Measurements from ENCODE around the gene ARID5A. TPM values are rescaled to one million over a fixed set of nuclear protein-coding genes. Genes with fewer than 3 reads are reported as not detected.

Gene ARID5A
- total RNA-seq, 4 donors from 2014 or later = 40.0 to 98.5 (median 53.9) TPM

DNA sequence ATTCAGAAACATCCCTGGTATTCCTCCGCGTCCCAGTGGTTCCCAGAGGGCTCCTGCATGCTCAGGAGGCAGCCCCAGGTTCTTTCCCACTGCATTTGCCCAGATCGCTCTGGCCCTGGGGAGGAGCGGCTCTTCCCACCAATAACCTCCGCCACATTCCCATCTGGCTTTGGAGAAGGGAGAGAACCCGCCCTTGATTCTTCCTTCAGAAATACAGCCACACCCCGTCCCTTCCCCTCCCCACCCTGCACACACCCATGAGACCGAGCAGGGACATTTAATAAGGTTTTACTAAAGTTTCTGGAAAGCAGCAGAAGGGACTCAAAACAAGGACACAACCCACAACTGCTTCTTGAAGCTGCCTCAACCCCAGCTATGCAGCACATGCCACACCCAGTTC, 21.9 kb downstream of the ARID5A start:
- ATAC-seq = no peak
- 80 to 93% methylated on average over 3 to 4 of the region's 8 CpGs for WGBS, 2 donors (ENCODE audit: low coverage in 1 of 2)
- Histone ChIP-seq H3K9me3 (no peaks in the 10 kb centered on the region), H3K27me3 (no peaks in the 10 kb centered on the region), H3K36me3 (no peaks in the 10 kb centered on the region), H3K4me3 (no peak overlapping the region), H3K4me1 (peaks cover 0 to 13% (median 5%) of the 10 kb centered on the region in 3 donors), H3K27ac (no peak overlapping the region)
- TF ChIP-seq EP300 (IDR thresholded peaks at IDR 0.05) (no peak), POLR2AphosphoS5 (IDR thresholded peaks at IDR 0.05) (no peak), POLR2A (IDR thresholded peaks at IDR 0.05) (no peak)
- TF ChIP-seq, protein P1, sequence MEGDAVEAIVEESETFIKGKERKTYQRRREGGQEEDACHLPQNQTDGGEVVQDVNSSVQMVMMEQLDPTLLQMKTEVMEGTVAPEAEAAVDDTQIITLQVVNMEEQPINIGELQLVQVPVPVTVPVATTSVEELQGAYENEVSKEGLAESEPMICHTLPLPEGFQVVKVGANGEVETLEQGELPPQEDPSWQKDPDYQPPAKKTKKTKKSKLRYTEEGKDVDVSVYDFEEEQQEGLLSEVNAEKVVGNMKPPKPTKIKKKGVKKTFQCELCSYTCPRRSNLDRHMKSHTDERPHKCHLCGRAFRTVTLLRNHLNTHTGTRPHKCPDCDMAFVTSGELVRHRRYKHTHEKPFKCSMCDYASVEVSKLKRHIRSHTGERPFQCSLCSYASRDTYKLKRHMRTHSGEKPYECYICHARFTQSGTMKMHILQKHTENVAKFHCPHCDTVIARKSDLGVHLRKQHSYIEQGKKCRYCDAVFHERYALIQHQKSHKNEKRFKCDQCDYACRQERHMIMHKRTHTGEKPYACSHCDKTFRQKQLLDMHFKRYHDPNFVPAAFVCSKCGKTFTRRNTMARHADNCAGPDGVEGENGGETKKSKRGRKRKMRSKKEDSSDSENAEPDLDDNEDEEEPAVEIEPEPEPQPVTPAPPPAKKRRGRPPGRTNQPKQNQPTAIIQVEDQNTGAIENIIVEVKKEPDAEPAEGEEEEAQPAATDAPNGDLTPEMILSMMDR (IDR thresholded peaks at IDR 0.05) = no peak

DNA sequence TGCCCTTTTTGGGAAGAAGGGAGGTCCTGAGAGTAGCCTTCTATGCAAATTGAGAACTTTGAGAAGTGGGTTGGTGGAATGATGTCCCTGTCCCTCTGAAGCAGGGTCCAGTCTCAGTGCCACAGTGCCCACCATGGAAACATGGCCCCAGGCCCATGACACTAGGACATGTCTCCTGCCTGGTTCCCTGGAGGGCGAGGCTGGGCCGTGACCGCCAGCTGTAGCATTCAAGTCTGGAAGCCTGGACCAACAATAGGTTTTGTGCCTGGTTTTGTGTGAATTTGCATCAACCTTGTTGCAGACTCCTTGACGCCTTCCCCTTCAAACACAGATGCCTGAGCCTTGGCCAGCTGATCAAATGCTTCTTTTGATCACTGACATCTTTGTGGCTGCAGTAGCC, 27.5 kb downstream of the ARID5A start:
- Histone ChIP-seq H3K9me3 (no peaks in the 10 kb centered on the region), H3K4me3 (no peak overlapping the region), H3K27ac (no peak overlapping the region), H3K27me3 (no peaks in the 10 kb centered on the region), H3K36me3 (no peaks in the 10 kb centered on the region), H3K4me1 (no peaks in the 10 kb centered on the region)
- WGBS, 2 donors (ENCODE audit: low coverage in 1 of 2) = no CpG with 5 or more reads among the region's 4 CpGs
- TF ChIP-seq, protein P1 (IDR thresholded peaks at IDR 0.05) = no peak
- TF ChIP-seq POLR2AphosphoS5 (IDR thresholded peaks at IDR 0.05) (no peak), POLR2A (IDR thresholded peaks at IDR 0.05) (no peak), EP300 (IDR thresholded peaks at IDR 0.05) (no peak)
- ATAC-seq = no peak

DNA sequence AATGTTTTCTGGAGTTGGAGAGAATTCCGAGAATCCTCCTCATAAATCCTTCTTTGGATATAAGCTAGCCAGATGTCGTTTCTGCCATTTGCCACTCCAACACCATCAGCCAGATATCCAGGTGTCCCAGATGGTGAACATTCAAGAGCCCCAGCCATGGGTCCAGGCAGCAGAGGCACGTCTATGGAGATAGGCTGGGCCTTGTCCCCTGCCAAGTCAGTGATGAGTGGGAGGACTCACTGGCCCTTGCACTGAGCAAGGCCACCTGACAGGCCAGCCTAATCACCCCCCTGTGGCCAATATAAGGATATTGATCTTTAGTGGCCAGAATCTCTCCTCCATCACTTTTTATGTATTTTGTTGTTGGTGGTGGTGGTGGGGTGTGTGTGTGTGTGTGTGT, 28.0 kb downstream of the ARID5A start:
- TF ChIP-seq, protein P1 (IDR thresholded peaks at IDR 0.05) = no peak
- TF ChIP-seq EP300 (IDR thresholded peaks at IDR 0.05) (no peak), POLR2AphosphoS5 (IDR thresholded peaks at IDR 0.05) (no peak), POLR2A (IDR thresholded peaks at IDR 0.05) (no peak)
- ATAC-seq = no peak
- H3K27me3 ChIP-seq = no peaks in the 10 kb centered on the region
- no peaks in the 10 kb centered on the region for H3K9me3 ChIP-seq
- 80% methylated on average over 1 to 2 of the region's 3 CpGs for WGBS, 2 donors (ENCODE audit: low coverage in 1 of 2)
- H3K4me1 ChIP-seq = no peaks in the 10 kb centered on the region
- H3K27ac ChIP-seq = no peak overlapping the region
- no peaks in the 10 kb centered on the region for H3K36me3 ChIP-seq
- H3K4me3 ChIP-seq = no peak overlapping the region

DNA sequence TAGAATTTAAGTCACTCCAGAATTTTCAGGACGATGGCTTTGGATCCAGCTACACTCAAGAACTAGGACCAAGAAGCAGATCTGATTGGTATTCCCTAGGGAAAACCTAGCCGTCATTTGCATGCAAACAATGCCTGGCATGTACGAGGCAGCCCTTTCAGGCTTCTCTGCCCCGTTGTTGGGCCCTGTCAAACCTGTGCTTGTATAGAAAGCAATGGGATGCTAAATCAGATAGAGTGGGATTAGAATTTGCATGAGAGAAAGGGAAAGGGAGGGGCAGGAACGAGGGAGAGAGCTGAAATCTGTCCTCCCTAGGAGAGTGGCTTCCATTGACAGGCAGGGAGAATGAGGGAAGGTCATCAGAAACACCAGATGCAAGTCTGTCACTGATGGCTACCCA, 28.6 kb downstream of the ARID5A start:
- WGBS, 2 donors (ENCODE audit: low coverage in 1 of 2) = 70% methylated on average over 5 of the region's 5 CpGs; no CpG with 5 or more reads in 1 of the 2 donors

DNA sequence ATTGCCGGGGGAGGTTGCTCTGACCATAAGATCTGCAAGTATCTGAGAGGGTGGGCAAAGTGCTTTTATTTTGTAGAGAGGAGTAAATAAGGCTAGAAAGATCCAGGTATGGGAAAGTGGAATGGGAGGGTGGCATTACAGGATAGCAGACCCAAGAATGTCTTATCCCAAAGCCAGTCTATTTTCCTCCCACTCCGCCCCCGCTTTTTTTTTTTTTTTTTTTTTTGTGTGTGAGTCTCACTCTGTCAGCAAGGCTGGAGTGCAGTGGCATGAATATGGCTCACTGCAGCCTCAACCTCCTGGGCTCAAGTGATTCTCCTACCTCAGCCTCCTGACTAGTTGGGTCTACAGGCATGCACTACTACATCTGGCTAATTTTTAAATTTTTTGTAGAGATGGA, 31.5 kb downstream of the ARID5A start:
- no peak for ATAC-seq
- TF ChIP-seq, protein P1 (IDR thresholded peaks at IDR 0.05) = no peak
- TF ChIP-seq POLR2A (IDR thresholded peaks at IDR 0.05) (no peak), EP300 (IDR thresholded peaks at IDR 0.05) (no peak), POLR2AphosphoS5 (IDR thresholded peaks at IDR 0.05) (no peak)
- Histone ChIP-seq H3K27ac (no peak overlapping the region), H3K9me3 (no peaks in the 10 kb centered on the region), H3K4me3 (no peak overlapping the region), H3K4me1 (no peaks in the 10 kb centered on the region), H3K27me3 (no peaks in the 10 kb centered on the region), H3K36me3 (no peaks in the 10 kb centered on the region)
- WGBS, 2 donors (ENCODE audit: low coverage in 1 of 2) = 85 to 90% methylated on average over 3 of the region's 3 CpGs

More for the DNA sequence above, 28.6 kb downstream of the ARID5A start:
- Histone ChIP-seq H3K36me3 (no peaks in the 10 kb centered on the region), H3K4me3 (no peak overlapping the region), H3K9me3 (no peaks in the 10 kb centered on the region), H3K4me1 (no peaks in the 10 kb centered on the region), H3K27ac (no peak overlapping the region), H3K27me3 (no peaks in the 10 kb centered on the region)
- TF ChIP-seq POLR2AphosphoS5 (IDR thresholded peaks at IDR 0.05) = no peak
- TF ChIP-seq, protein P1 (IDR thresholded peaks at IDR 0.05) = no peak
- no peak for TF ChIP-seq EP300 (IDR thresholded peaks at IDR 0.05)
- TF ChIP-seq POLR2A (IDR thresholded peaks at IDR 0.05) = no peak
- ATAC-seq = no peak
